OCI-LY7 (cell line): ENCODE measurements around the gene ELL. TPM values are rescaled to one million over a fixed set of nuclear protein-coding genes. Genes with fewer than 3 reads are reported as not detected.
A peak's percentile ranks its signal among the peaks of the same experiment; 100 is the strongest.
"Not testable (repeated sequence)": the region's sequence is repeated elsewhere in the genome, so short reads cannot be mapped to it uniquely, and the experiment has no call there.

ENCODE experiments used
- BruUV-seq: library from RNA; stranded (reverse); fragments of 400-500 nt; replicated peaks from 2 replicates; lab custom pipeline; 2021; lab: Mats Ljungman, UMichigan
- CTCF ChIA-PET: fragments of 300-600 bp; sonication (Branson Sonifier 250); formaldehyde crosslinking; loops from one replicate; lab custom pipeline; 2022; ENCODE audit warnings: antibody characterized with exemption; ENCODE audit not compliant: unreplicated experiment; lab: Charles Lee
- POLR2A ChIA-PET: fragments of 300-600 bp; sonication (Branson Sonifier 250); formaldehyde crosslinking; loops from one replicate; lab custom pipeline; 2022; ENCODE audit warnings: antibody characterized with exemption; lab: Charles Lee
- DNase-seq: peaks from one replicate; pipeline ENCODE4 v3.0.0-alpha.2; 2015; ENCODE audit warnings: low spot score
- H2AFZ ChIP-seq: fragments of 200-600 bp; sonication (generic), shearing (Covaris generic); 2 replicates; pipeline ENCODE4 v1.6.1; 2014; ENCODE audit warnings: mild to moderate bottlenecking, antibody characterized with exemption, low read length, moderate library complexity
- H3K27ac ChIP-seq: fragments of 200-600 bp; sonication (generic); 2 replicates; pipeline ENCODE4 v1.5.1; 2014; ENCODE audit warnings: mixed run types, low read depth, mild to moderate bottlenecking, moderate library complexity, low read length, inconsistent platforms; ENCODE audit not compliant: poor library complexity, severe bottlenecking
- H3K36me3 ChIP-seq: fragments of 200-600 bp; sonication (generic); 2 replicates; pipeline ENCODE4 v1.6.1; 2014; ENCODE audit warnings: mild to moderate bottlenecking, antibody characterized with exemption, low read length, moderate library complexity, mixed read lengths; ENCODE audit not compliant: insufficient read depth
- H3K4me1 ChIP-seq: fragments of 200-600 bp; sonication (generic); 2 replicates; pipeline ENCODE4 v1.5.1; 2014; ENCODE audit warnings: mild to moderate bottlenecking, low read length; ENCODE audit not compliant: insufficient read depth, poor library complexity, severe bottlenecking
- H3K4me2 ChIP-seq: fragments of 200-600 bp; sonication (generic); 2 replicates; pipeline ENCODE4 v1.6.1; 2014; ENCODE audit warnings: mild to moderate bottlenecking, low read length
- H3K4me3 ChIP-seq: fragments of 200-600 bp; sonication (generic); 2 replicates; pipeline ENCODE4 v1.5.1; 2014; ENCODE audit warnings: mild to moderate bottlenecking, low read depth, low read length; ENCODE audit not compliant: poor library complexity, severe bottlenecking
- H3K79me2 ChIP-seq: fragments of 200-600 bp; sonication (generic); 2 replicates; pipeline ENCODE4 v1.6.1; 2016; ENCODE audit warnings: low read depth, mild to moderate bottlenecking, low read length, moderate library complexity, mixed read lengths; ENCODE audit not compliant: insufficient read depth
- H3K9me2 ChIP-seq: fragments of 200-600 bp; sonication (generic); 2 replicates; pipeline ENCODE4 v1.6.1; 2016; ENCODE audit warnings: mild to moderate bottlenecking, low read length, mixed read lengths; ENCODE audit not compliant: insufficient read depth
- H3K9me3 ChIP-seq: fragments of 200-600 bp; sonication (generic); 2 replicates; pipeline ENCODE4 v1.6.1; 2014; ENCODE audit warnings: mild to moderate bottlenecking, mixed run types, low read length, mixed read lengths
- H4K20me1 ChIP-seq: fragments of 200-600 bp; sonication (generic); 2 replicates; pipeline ENCODE4 v1.6.1; 2014; ENCODE audit warnings: mild to moderate bottlenecking, antibody characterized with exemption, low read length, moderate library complexity, mixed read lengths; ENCODE audit not compliant: insufficient read depth
- CTCF ChIP-seq: fragments of 200-600 bp; sonication (generic); conservative IDR thresholded peaks from 2 replicates; pipeline ENCODE4 v1.5.1; 2014; ENCODE audit warnings: mild to moderate bottlenecking, antibody characterized with exemption, low read length, moderate library complexity, mixed read lengths
- EZH2phosphoT487 ChIP-seq: fragments of 200-600 bp; sonication (generic); IDR thresholded peaks from 2 replicates; pipeline ENCODE4 v1.6.1; 2018; ENCODE audit warnings: low read depth, borderline replicate concordance, mild to moderate bottlenecking, mixed run types, antibody characterized with exemption, low read length, moderate library complexity, mixed read lengths
- intact Hi-C: fragments of 100-400 bp; cut with micrococcal nuclease; formaldehyde crosslinking; loops from one replicate; pipeline ENCODE4 v1.10.0; 2022; ENCODE audit not compliant: unreplicated experiment
- total RNA-seq, 2 experiments: library from RNA; depleted of rRNA in 1 of 2; stranded (reverse); fragments of >200 nt in 1 of 2; shearing (Covaris generic) in 1 of 2; gene quantifications; 2 replicates each; pipeline ENCODE4 v1.2.3, GENCODE V29; 2014 to 2022

The ELL gene
- total RNA-seq, 2 experiments from 2014 or later = 14.4 to 24.6 TPM

- BruUV-seq = no TSS peak
- no peak overlapping the region for H2AFZ ChIP-seq
- no peaks in the 10 kb centered on the region for H3K9me3 ChIP-seq
- no peak for DNase-seq
- no peaks in the 10 kb centered on the region for H3K36me3 ChIP-seq
- H3K9me2 ChIP-seq = no peaks in the 10 kb centered on the region
- H3K79me2 ChIP-seq = peaks cover 26% of the 10 kb centered on the region
- intact Hi-C loops = loop anchor here (2.0 to 10.0 kb wide), 4 partner anchors 33 to 999 kb away; partner anchors contain the start of gene KXD1
- no peak overlapping the region for H3K4me3 ChIP-seq
- H3K27ac ChIP-seq = no peak overlapping the region
- no peak overlapping the region for H3K4me2 ChIP-seq
- POLR2A ChIA-PET = interaction anchor here (0.6 to 2.0 kb wide), 2 partner anchors 48 to 514 kb away, joined by 5 to 7 read pairs; partner anchors contain the start of gene UBA52
- TF ChIP-seq CTCF (no peak), EZH2phosphoT487 (no peak)
- no peaks in the 10 kb centered on the region for H4K20me1 ChIP-seq
- CTCF ChIA-PET = no interaction called here
- peaks cover 14% of the 10 kb centered on the region for H3K4me1 ChIP-seq
These were observed 2.0 kb upstream of the ELL start for GRCh38 chr19:18523841-18524240.

- not testable (repeated sequence) for H4K20me1 ChIP-seq, BruUV-seq, DNase-seq, H3K36me3 ChIP-seq, H3K27ac ChIP-seq, H3K9me3 ChIP-seq, H3K9me2 ChIP-seq
- Histone ChIP-seq H2AFZ (peak overlapping the region; percentile 29; the same call in 1 of the 2 replicates), H3K4me3 (peak overlapping the region; percentile 42), H3K4me1 (peaks cover 17% of the 10 kb centered on the region), H3K4me2 (peak overlapping the region; percentile 31; the same call in 1 of the 2 replicates), H3K79me2 (peaks cover 35% of the 10 kb centered on the region)
- intact Hi-C loops = loop anchor here (1.0 to 10.0 kb wide), 7 partner anchors 20 to 998 kb away; partner anchors contain the start of genes FKBP8, KXD1 and UBA52
- ChIA-PET POLR2A (interaction anchor here (1.0 to 3.1 kb wide), 3 partner anchors 13 to 48 kb away, joined by 3 to 8 read pairs (median 7); partner anchors contain the start of genes FKBP8 and UBA52), CTCF (interaction anchor here (0.7 to 1.4 kb wide), 2 partner anchors 21 to 66 kb away, joined by 4 read pairs; partner anchors contain the start of genes FKBP8 and REX1BD)
These were observed 1.1 kb upstream of the ELL start for GRCh38 chr19:18522862-18523440.

- Histone ChIP-seq H3K9me3 (no peaks in the 10 kb centered on the region), H3K4me2 (peak overlapping the region; percentile 31; the same call in 1 of the 2 replicates), H3K4me1 (peaks cover 17% of the 10 kb centered on the region), H4K20me1 (no peaks in the 10 kb centered on the region), H3K27ac (peak overlapping the region; percentile 52), H3K4me3 (peak overlapping the region; percentile 92), H3K36me3 (no peaks in the 10 kb centered on the region), H2AFZ (peak overlapping the region; percentile 29; the same call in 1 of the 2 replicates), H3K79me2 (peaks cover 42% of the 10 kb centered on the region), H3K9me2 (no peaks in the 10 kb centered on the region)
- no peak for TF ChIP-seq EZH2phosphoT487
- no peak for TF ChIP-seq CTCF
- intact Hi-C loops = loop anchor here (1.0 to 10.0 kb wide), 7 partner anchors 21 to 997 kb away; partner anchors contain the start of genes FKBP8, KXD1 and UBA52
- peak; percentile 100 for DNase-seq
- ChIA-PET POLR2A (interaction anchor here (0.7 to 3.1 kb wide), 7 partner anchors 8 to 90 kb away, joined by 3 to 8 read pairs (median 3); partner anchors contain the start of genes FKBP8 and UBA52), CTCF (interaction anchor here (0.6 to 1.4 kb wide), 3 partner anchors 22 to 67 kb away, joined by 3 to 4 read pairs (median 4); partner anchors contain the start of genes FKBP8 and REX1BD)
- BruUV-seq = no TSS peak
These were observed 423 bp upstream of the ELL start for GRCh38 chr19:18522124-18522861.
